Ovary (tissue), 9 donors: ENCODE measurements around the gene TULP4. TPM values are rescaled to one million over a fixed set of nuclear protein-coding genes. Genes with fewer than 3 reads are reported as not detected.

ENCODE experiments used
- DNase-seq, 5 donors: peaks; one replicate each; pipeline ENCODE4 v3.0.0-alpha.2; 2019 to 2020
- H3K27ac ChIP-seq, 2 donors: fragments of 200-600 bp; one replicate each; pipeline versions ENCODE4 v1.5.1 to v1.8.0; 2019 to 2022
- H3K27me3 ChIP-seq: fragments of 200-600 bp; one replicate; pipeline ENCODE4 v1.8.0; 2022
- H3K36me3 ChIP-seq: fragments of 200-600 bp; sonication (generic); one replicate; pipeline ENCODE4 v1.5.1; 2019
- H3K4me1 ChIP-seq: one replicate; pipeline ENCODE4 v1.8.1; 2013; ENCODE audit warnings: mild to moderate bottlenecking, moderate library complexity; ENCODE audit not compliant: insufficient read depth
- H3K4me3 ChIP-seq: fragments of 200-600 bp; sonication (generic); one replicate; pipeline ENCODE4 v1.5.1; 2017
- H3K9me3 ChIP-seq, 2 donors: fragments of 200-600 bp in 1 of 2; sonication (generic) in 1 of 2; one replicate each; pipeline versions ENCODE4 v1.5.1 to v1.8.1; 2013 to 2019; ENCODE audit warnings: mild to moderate bottlenecking in 1 of 2, moderate library complexity in 1 of 2
- EP300 ChIP-seq: sonication (generic); formaldehyde crosslinking; IDR thresholded peaks from one replicate; pipeline ENCODE4 v1.6.1; 2017; ENCODE audit warnings: antibody characterized with exemption
- POLR2A ChIP-seq: fragments of 450-650 bp; IDR thresholded peaks from one replicate; pipeline ENCODE4 v1.6.1; 2017; ENCODE audit warnings: antibody characterized with exemption, mild to moderate bottlenecking, moderate library complexity
- WGBS, 3 donors: extraction: QIAGEN DNeasy Blood & Tissue Kit in 1 of 3; methylation state at CpG; one replicate each; pipeline versions ENCODE4 v1.1.5 to v1.1.7; 2013 to 2017; 5-methylcytosine and 5-hydroxymethylcytosine counted together
- intact Hi-C, 4 donors: fragments of 100-400 bp; cut with DNase I; formaldehyde crosslinking; loops; one replicate each; pipeline versions ENCODE4 v1.11.0 to v1.15.1; 2022 to 2023
- polyA plus RNA-seq, 2 donors: library from polyadenylated mRNA; stranded (reverse); fragments of 200-250 nt in 1 of 2; fragments of 350-450 nt in 1 of 2; fragmentation: Illumina TruSeq in 1 of 2; extraction: RNeasy Lipid Tissue Mini Kit (QIAGEN cat#74804) in 1 of 2; gene quantifications; one replicate each; pipeline ENCODE4 v1.2.3, GENCODE V29; 2013 to 2014
- total RNA-seq, 7 donors: library from RNA; depleted of rRNA in 2 of 7; stranded (reverse); fragments of >200 nt in 2 of 7; fragmentation: NEBNext Ultra II Directional in 3 of 7; extraction: Animal tissue kit (Norgen Biotek cat#: 25700) in 3 of 7; gene quantifications; one replicate each; pipeline versions ENCODE4 v1.1.0 to v1.2.4, GENCODE V29; 2016 to 2023
- TF ChIP-seq, protein P1 (sequence below), 3 donors: fragments of 450-650 bp in 2 of 3; fragments of 200-600 bp in 1 of 3; IDR thresholded peaks; one replicate each; pipeline versions ENCODE4 v1.5.1 to v1.8.0; 2016 to 2022; ENCODE audit warnings: antibody characterized with exemption in 3 of 3, mild to moderate bottlenecking in 1 of 3
- donor health status: DM: no; HTN: no; CAD: no; lungs with moderate emphysema.
- donor health status: DM: no; HTN: no; CAD: no.
- donor health status: Bipolar disorder and iron deficiency.
- donor health status: DM: yes; HTN: yes; CAD: no.
- donor health status: DM: no; HTN: no; CAD: no.
- donor health status: DM: yes; HTN: yes; CAD: no.

The TULP4 gene
- total and polyA plus RNA-seq, 9 donors, result 7.5 to 152 (median 92.6) TPM

DNA sequence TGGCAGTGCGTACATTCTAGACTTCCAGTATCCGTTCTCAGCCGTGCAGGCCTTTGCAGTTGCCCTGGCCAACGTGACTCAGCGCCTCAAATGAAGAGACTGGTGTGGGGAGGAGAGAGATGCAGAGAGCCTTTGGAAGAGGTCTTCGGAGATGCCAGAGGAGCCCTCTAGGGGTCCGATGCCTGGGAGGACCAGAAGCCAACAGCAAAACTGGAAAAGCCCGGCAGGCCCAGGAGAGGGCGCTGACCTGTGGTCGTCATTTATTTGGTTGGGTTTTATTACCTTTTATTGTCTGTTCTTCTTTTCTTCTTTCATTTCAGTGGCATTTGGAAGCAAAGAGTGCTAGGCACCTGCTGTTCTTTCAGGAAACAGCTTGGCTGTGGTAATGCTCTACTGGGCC, 194.3 kb downstream of the TULP4 start:
- Histone ChIP-seq H3K27ac (no peak overlapping the region), H3K27me3 (no peaks in the 10 kb centered on the region), H3K9me3 (no peaks in the 10 kb centered on the region), H3K4me3 (no peak overlapping the region), H3K4me1 (no peaks in the 10 kb centered on the region), H3K36me3 (no peaks in the 10 kb centered on the region)
- intact Hi-C loops, result no loop called here
- TF ChIP-seq POLR2A (no peak), EP300 (no peak)
- TF ChIP-seq, protein P1, sequence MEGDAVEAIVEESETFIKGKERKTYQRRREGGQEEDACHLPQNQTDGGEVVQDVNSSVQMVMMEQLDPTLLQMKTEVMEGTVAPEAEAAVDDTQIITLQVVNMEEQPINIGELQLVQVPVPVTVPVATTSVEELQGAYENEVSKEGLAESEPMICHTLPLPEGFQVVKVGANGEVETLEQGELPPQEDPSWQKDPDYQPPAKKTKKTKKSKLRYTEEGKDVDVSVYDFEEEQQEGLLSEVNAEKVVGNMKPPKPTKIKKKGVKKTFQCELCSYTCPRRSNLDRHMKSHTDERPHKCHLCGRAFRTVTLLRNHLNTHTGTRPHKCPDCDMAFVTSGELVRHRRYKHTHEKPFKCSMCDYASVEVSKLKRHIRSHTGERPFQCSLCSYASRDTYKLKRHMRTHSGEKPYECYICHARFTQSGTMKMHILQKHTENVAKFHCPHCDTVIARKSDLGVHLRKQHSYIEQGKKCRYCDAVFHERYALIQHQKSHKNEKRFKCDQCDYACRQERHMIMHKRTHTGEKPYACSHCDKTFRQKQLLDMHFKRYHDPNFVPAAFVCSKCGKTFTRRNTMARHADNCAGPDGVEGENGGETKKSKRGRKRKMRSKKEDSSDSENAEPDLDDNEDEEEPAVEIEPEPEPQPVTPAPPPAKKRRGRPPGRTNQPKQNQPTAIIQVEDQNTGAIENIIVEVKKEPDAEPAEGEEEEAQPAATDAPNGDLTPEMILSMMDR (IDR thresholded peaks at IDR 0.05), result no peak
- no peak for DNase-seq
- WGBS, 3 donors, result 70 to 75% (median 73%) methylated on average over 10 of the region's 10 CpGs

DNA sequence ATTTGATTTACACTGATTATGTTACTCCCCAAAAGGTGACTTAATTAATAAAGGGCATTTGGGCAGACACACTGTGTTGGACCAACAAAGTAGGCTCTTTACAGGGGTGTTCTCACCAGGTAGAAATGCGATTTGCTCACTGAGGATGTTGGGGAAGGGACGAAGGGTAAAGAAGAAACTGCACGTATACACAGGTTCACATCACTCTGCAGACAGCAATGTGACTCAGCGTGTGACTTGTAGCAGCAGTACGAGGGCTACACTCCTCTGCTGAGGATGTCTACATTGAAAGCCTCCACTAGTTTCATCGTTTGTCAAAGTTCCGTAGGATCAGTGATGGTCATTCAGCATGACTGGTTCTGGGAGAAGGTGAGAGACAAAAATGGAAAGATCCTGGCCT, 194.9 kb downstream of the TULP4 start:
- no peaks in the 10 kb centered on the region for H3K9me3 ChIP-seq
- H3K4me3 ChIP-seq, result no peak overlapping the region
- TF ChIP-seq EP300 (no peak), POLR2A (no peak)
- TF ChIP-seq, protein P1 (IDR thresholded peaks at IDR 0.05), result no peak
- DNase-seq, result no peak
- H3K27me3 ChIP-seq, result no peaks in the 10 kb centered on the region
- no peak overlapping the region for H3K27ac ChIP-seq
- WGBS, 3 donors, result 94 to 95% (median 95%) methylated on average over 7 of the region's 7 CpGs
- no peaks in the 10 kb centered on the region for H3K36me3 ChIP-seq
- intact Hi-C loops, result no loop called here
- no peaks in the 10 kb centered on the region for H3K4me1 ChIP-seq

DNA sequence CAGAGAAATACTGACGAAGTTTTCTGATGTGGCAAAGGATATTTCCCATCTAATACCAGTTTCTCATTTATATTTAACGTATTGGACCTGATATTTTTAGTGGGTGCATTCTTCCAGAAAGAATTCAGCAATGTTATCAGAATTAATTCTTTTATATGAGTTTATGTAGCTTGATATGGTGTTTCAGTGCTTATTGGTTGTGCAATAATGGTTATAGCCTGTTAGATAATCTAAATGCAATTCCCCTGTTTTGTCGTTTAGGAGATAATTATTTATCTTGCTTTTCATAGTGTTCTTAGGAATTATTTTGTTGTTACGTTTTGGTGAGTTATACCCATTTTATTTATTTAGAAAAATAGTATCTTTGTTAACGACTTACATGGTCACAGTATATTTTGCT, 196.2 kb downstream of the TULP4 start:
- Histone ChIP-seq H3K4me1 (no peaks in the 10 kb centered on the region), H3K27ac (no peak overlapping the region), H3K4me3 (no peak overlapping the region), H3K36me3 (no peaks in the 10 kb centered on the region), H3K9me3 (no peaks in the 10 kb centered on the region), H3K27me3 (no peaks in the 10 kb centered on the region)
- WGBS, 3 donors, result 84 to 88% (median 86%) methylated on average over 5 of the region's 5 CpGs
- intact Hi-C loops, result no loop called here
- no peak for DNase-seq
- no peak for TF ChIP-seq EP300
- no peak for TF ChIP-seq POLR2A
- TF ChIP-seq, protein P1 (IDR thresholded peaks at IDR 0.05), result no peak

DNA sequence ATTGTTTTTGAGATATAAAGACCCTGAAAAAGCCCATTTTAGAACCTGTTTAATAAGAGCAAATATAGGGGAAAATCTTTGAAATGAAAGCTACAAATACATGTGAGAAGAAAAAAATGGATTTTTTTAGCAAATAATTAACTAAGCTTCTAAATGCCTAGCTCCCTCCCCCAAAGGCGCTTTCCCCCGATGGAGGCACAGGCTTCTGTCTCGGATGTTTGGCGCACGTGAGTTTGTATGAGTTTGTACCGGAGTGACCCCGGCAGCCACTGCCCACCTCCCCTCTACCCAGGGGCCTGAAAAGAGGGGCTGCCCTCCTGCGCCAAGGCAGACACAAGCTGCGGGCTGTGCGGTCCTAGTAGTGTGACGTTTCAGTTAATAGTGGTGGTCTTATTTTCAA, 197.2 kb downstream of the TULP4 start:
- intact Hi-C loops, result no loop called here
- H3K36me3 ChIP-seq, result no peaks in the 10 kb centered on the region
- H3K4me3 ChIP-seq, result no peak overlapping the region
- DNase-seq, result no peak
- 93 to 98% (median 97%) methylated on average over 11 of the region's 11 CpGs for WGBS, 3 donors
- H3K4me1 ChIP-seq, result no peaks in the 10 kb centered on the region
- no peaks in the 10 kb centered on the region for H3K27me3 ChIP-seq
- TF ChIP-seq POLR2A (no peak), EP300 (no peak)
- TF ChIP-seq, protein P1 (IDR thresholded peaks at IDR 0.05), result no peak
- H3K27ac ChIP-seq, result no peak overlapping the region
- H3K9me3 ChIP-seq, result no peaks in the 10 kb centered on the region

DNA sequence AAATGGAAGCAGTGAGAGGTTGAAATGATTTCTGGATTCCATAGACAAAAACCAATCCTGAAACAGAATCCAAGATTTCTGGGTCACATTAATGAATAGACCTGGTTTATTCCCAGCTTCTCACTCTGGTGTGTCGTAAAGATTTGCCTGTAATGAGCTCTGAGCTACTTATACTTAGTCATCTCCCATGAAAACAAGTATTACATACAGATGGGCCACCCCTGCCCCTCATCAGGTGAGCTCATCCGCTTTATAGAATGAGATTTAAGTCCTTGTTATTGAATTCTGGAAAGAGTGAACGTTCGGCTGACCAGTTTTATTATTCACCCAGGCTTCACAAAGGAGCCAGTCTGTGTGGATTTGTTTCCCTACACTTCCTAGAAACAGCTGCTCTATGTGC, 200.5 kb downstream of the TULP4 start:
- H3K36me3 ChIP-seq, result no peaks in the 10 kb centered on the region
- H3K4me1 ChIP-seq, result no peaks in the 10 kb centered on the region
- WGBS, 3 donors, result 81 to 86% (median 85%) methylated on average over 4 of the region's 4 CpGs
- TF ChIP-seq EP300 (no peak), POLR2A (no peak)
- TF ChIP-seq, protein P1 (IDR thresholded peaks at IDR 0.05), result no peak
- no peak overlapping the region for H3K4me3 ChIP-seq
- H3K9me3 ChIP-seq, result no peaks in the 10 kb centered on the region
- H3K27ac ChIP-seq, result no peak overlapping the region
- intact Hi-C loops, result no loop called here
- no peaks in the 10 kb centered on the region for H3K27me3 ChIP-seq
- DNase-seq, result no peak
